HUES48 (cell line): ENCODE data around the gene SSBP4.

Experiments used
- H3K27ac ChIP-seq: one replicate; pipeline ENCODE4 v1.7.0; 2013; ENCODE audit warnings: low read depth, low read length, inconsistent platforms
- H3K27me3 ChIP-seq: 2 replicates; pipeline ENCODE4 v1.6.1; 2013; ENCODE audit warnings: mild to moderate bottlenecking, low read length; ENCODE audit not compliant: control insufficient read depth, insufficient read depth
- H3K36me3 ChIP-seq: 2 replicates; pipeline ENCODE4 v1.6.1; 2013; ENCODE audit warnings: low read length; ENCODE audit not compliant: control insufficient read depth, insufficient read depth
- H3K4me1 ChIP-seq: 2 replicates; pipeline ENCODE4 v1.6.1; 2013; ENCODE audit warnings: mild to moderate bottlenecking, low read length; ENCODE audit not compliant: control insufficient read depth, insufficient read depth
- H3K4me3 ChIP-seq: 2 replicates; pipeline ENCODE4 v1.5.1; 2013; ENCODE audit warnings: mild to moderate bottlenecking, low read depth, low read length
- H3K9ac ChIP-seq: 2 replicates; pipeline ENCODE4 v1.6.1; 2013; ENCODE audit warnings: mild to moderate bottlenecking, low read depth, low read length, moderate library complexity
- H3K9me3 ChIP-seq: 2 replicates; pipeline ENCODE4 v1.6.1; 2013; ENCODE audit warnings: low read length; ENCODE audit not compliant: control insufficient read depth, insufficient read depth

SSBP4 gene

DNA sequence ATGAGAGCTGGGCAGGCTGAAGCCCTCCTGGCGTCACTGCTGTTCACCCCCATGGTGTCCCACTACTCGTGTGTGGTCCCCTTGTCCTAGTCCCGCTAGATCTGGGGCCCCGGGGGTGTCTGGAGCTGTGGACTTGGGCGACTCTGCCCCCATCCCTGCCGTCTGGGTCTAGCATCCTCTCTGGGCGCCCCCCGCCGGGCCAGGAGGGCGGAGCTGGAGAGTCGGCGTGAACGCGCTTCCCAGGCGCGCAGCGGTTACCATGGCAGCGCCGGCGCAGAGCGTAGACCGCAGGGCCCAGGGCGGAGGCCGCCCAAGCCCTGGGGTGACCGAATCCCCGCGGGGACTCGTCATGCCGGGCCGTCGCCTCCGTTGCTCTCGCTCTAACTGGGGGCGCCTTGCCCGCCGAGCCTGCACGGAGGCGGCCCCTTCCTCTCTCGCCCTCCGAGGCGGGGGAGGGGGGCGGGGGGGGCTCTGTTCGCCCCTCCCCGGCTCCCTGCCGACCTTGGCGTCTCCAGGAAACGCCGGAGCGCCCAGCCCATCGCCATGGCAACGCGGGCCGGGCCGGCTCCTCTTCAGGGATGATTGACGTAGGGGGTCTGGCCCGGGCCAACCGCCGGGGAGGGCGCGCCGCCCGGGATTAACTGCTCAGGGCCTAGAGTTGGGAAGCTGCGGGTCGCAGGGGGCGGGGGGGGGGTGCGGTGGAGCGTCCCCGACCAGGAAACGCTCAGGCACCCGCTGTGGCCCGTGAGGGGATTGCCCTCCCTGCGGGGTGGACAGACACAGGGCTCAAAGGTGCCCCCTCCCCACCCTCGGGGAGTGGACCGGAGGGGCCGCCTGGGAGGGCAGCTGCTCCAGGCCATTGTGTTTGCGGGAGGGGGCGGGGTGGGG lies 9.8 kb downstream of the SSBP4 start:
- H3K27ac ChIP-seq = peak overlapping the region; percentile 78
- peak overlapping the region; percentile 73 for H3K4me3 ChIP-seq
- no peaks in the 10 kb centered on the region for H3K9me3 ChIP-seq
- no peaks in the 10 kb centered on the region for H3K36me3 ChIP-seq
- no peak overlapping the region for H3K9ac ChIP-seq
- H3K4me1 ChIP-seq = peaks cover 14% of the 10 kb centered on the region
- no peaks in the 10 kb centered on the region for H3K27me3 ChIP-seq

DNA sequence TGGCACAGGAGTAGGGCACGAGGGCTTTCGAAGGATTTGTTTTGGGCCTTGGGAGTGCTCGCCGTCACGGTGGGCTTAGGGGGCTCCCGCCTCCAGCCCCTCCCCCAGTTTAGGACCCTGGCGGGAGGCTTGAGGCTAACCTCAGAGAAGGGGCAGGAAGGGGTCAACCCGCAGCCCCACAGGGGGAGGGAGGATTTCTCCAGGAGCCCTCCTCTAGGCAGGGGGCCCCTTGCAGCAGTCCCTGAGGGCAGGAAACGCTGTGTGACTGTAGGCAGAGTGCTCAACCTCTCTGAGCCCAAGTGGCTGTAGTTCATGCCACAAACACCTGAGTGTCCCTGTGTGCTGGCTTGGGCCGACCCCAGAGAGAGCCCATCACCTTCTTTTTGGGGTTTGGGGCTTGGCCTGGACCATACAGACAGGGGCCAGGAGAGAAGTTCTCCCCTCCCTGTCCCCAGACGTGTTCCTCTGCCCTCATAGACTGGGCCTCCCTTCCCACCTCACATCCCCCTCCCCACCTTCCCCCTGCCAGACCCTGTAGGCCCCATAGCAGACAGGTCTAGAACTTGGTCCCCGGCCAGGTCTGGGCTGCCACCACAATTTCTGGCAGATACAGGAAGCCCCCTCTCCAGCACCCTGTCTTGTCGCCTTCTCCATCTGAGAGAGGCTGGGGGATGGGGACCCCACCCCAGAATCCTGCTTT lies 10.7 kb downstream of the SSBP4 start:
- H3K4me3 ChIP-seq = peak overlapping the region; percentile 73
- H3K9ac ChIP-seq = no peak overlapping the region
- no peaks in the 10 kb centered on the region for H3K9me3 ChIP-seq
- no peaks in the 10 kb centered on the region for H3K27me3 ChIP-seq
- peaks cover 4% of the 10 kb centered on the region for H3K36me3 ChIP-seq
- H3K4me1 ChIP-seq = peaks cover 15% of the 10 kb centered on the region
- peak overlapping the region; percentile 78 for H3K27ac ChIP-seq

DNA sequence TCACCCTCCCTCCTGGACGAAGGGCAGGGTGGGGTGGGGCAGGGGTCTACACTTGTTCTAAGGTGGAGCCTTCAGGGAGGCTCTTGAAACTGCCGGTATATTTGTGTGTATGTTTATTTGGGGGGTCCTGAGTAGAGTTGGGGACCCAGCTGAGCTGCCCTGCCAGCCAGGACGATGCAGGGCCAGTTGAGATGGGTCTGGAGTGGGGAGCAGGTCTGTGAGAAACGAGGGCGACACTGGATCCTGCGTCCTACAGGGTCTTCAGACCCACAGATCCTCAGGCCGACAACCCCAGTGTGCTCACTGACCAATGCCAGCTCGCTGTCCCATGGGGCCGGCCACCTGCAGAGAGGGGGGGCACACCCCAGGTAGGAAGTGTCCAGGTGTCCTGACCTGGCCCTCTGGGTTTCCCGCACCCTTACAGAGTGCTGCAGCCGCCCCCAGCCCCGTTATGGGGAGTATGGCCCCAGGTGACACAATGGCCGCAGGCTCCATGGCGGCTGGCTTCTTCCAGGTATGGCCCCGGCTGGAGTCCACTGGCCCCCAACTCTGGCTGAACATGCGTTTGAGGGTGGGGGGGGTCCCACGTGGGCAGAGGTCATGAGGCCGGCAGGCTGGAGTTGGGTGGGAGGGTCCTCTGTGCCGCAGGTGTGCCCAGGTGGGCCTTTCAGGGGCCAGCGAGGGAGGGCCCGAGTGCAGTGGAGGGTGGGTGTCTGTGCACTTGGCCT lies 11.4 kb downstream of the SSBP4 start:
- peaks cover 15% of the 10 kb centered on the region for H3K4me1 ChIP-seq
- no peak overlapping the region for H3K9ac ChIP-seq
- no peak overlapping the region for H3K4me3 ChIP-seq
- H3K27me3 ChIP-seq = no peaks in the 10 kb centered on the region
- no peaks in the 10 kb centered on the region for H3K9me3 ChIP-seq
- peaks cover 11% of the 10 kb centered on the region for H3K36me3 ChIP-seq
- no peak overlapping the region for H3K27ac ChIP-seq

GRCh38 chr19:18431351-18432197 lies 12.4 kb downstream of the SSBP4 start:
- Histone ChIP-seq H3K27me3 (no peaks in the 10 kb centered on the region), H3K4me3 (no peak overlapping the region), H3K36me3 (peaks cover 18% of the 10 kb centered on the region), H3K4me1 (peaks cover 15% of the 10 kb centered on the region), H3K9me3 (no peaks in the 10 kb centered on the region), H3K27ac (no peak overlapping the region), H3K9ac (no peak overlapping the region)

DNA sequence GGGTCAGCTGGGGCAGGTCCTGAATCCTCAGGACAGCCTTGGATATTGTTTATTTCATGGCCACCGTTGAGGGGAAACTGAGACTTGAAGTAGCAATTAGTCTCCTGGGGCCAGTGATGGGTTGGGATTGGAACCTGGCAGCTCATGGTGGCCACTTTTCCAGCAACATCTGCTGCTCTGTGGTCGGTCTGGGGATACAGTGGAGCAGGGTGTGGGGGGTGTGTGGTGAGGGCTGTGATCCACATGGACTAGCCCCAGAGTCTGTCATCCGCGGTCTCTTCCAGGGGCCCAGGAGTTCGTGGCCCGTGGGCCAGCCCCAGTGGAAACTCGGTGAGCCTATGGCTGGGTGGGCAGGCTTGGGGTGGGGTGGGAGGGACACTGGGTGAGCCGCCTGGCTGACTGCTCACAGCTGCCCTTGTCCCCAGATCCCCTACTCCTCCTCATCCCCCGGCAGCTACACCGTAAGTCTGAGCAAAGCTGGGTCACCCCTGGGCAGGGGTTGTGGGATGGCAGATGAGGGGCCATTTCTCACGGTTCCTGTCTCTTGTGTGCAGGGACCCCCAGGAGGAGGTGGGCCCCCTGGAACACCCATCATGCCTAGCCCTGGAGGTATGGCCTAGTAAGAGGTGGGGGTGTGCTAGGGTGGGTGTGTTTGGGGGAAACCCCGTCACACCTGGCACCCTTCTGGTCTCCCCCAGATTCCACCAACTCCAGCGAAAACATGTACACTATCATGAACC lies 13.2 kb downstream of the SSBP4 start:
- Histone ChIP-seq H3K36me3 (peaks cover 18% of the 10 kb centered on the region), H3K9ac (peak overlapping the region; percentile 54; the same call in 1 of the 2 replicates), H3K9me3 (no peaks in the 10 kb centered on the region), H3K27ac (no peak overlapping the region), H3K4me1 (peaks cover 15% of the 10 kb centered on the region), H3K4me3 (peak overlapping the region; percentile 62), H3K27me3 (no peaks in the 10 kb centered on the region)

- peaks cover 15% of the 10 kb centered on the region for H3K4me1 ChIP-seq
Measured at GRCh38 chr19:18433015-18433691, 14.0 kb downstream of the SSBP4 start.

DNA sequence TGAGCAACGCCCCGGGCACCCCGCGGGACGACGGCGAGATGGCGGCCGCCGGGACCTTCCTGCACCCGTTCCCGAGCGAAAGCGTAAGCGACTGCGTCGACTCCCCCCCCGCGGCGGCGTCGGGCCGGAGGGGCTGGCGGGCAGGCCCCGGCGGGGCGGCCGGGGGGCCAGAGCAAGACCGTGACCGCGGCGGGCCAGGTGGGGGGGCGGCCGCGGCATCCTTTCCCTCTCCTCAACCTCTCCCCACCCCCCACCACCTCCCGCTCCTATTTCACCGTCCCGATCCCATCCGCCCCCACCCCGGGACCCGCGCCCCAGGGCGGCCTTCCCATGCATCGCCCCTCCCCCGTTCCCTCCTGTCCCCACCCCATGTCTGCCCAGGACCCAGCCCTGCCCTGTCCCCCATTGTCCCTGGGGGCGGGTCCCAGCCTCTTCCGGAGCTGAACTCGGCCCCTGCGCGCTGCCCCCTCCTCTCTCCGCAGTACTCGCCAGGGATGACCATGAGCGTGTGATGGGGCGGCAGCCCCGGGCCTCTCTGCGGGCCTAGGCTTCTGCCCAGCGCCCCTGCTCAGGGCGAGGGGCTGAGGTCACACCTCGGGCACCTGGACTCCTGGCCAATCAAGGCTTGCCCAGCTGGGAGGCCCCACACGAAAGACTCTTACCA lies 14.7 kb downstream of the SSBP4 start:
- Histone ChIP-seq H3K27ac (peak overlapping the region; percentile 36), H3K9ac (no peak overlapping the region), H3K4me3 (peak overlapping the region; percentile 44; the same call in 1 of the 2 replicates), H3K4me1 (peaks cover 20% of the 10 kb centered on the region), H3K9me3 (no peaks in the 10 kb centered on the region), H3K27me3 (no peaks in the 10 kb centered on the region), H3K36me3 (peaks cover 18% of the 10 kb centered on the region)

More at GRCh38 chr19:18433015-18433691, 14.0 kb downstream of the SSBP4 start:
- Histone ChIP-seq H3K36me3 (peaks cover 18% of the 10 kb centered on the region), H3K9me3 (no peaks in the 10 kb centered on the region), H3K27ac (peak overlapping the region; percentile 45), H3K27me3 (no peaks in the 10 kb centered on the region), H3K4me3 (peak overlapping the region; percentile 62), H3K9ac (peak overlapping the region; percentile 54; the same call in 1 of the 2 replicates)

- Histone ChIP-seq H3K9ac (no peak overlapping the region), H3K4me1 (peaks cover 27% of the 10 kb centered on the region)
Measured at GRCh38 chr19:18434411-18435175, 15.4 kb downstream of the SSBP4 start.

More at GRCh38 chr19:18434411-18435175, 15.4 kb downstream of the SSBP4 start:
- Histone ChIP-seq H3K9me3 (no peaks in the 10 kb centered on the region), H3K36me3 (peaks cover 18% of the 10 kb centered on the region), H3K4me3 (peak overlapping the region; percentile 44; the same call in 1 of the 2 replicates), H3K27ac (peak overlapping the region; percentile 36), H3K27me3 (no peaks in the 10 kb centered on the region)
